Glomerular endothelial cell (primary cell): ENCODE data around the gene TBC1D1. TPM values are rescaled to one million over a fixed set of nuclear protein-coding genes. Genes with fewer than 3 reads are reported as not detected.

Experiments used
- DNase-seq: peaks from one replicate; pipeline ENCODE4 v3.0.0-alpha.2; 2011; ENCODE audit warnings: low read depth, low spot score; ENCODE audit errors: extremely low read depth
- total RNA-seq: library from RNA; depleted of rRNA; stranded (reverse); fragments of >200 nt; gene quantifications from 2 replicates; pipeline ENCODE4 v1.2.3, GENCODE V29; 2015

The TBC1D1 gene
- total RNA-seq, 1 donor from 2014 or later = 133 TPM

- no peak for DNase-seq
Observed at GRCh38 chr4:37889849-37890800, 759 bp upstream of the TBC1D1 start.

DNA sequence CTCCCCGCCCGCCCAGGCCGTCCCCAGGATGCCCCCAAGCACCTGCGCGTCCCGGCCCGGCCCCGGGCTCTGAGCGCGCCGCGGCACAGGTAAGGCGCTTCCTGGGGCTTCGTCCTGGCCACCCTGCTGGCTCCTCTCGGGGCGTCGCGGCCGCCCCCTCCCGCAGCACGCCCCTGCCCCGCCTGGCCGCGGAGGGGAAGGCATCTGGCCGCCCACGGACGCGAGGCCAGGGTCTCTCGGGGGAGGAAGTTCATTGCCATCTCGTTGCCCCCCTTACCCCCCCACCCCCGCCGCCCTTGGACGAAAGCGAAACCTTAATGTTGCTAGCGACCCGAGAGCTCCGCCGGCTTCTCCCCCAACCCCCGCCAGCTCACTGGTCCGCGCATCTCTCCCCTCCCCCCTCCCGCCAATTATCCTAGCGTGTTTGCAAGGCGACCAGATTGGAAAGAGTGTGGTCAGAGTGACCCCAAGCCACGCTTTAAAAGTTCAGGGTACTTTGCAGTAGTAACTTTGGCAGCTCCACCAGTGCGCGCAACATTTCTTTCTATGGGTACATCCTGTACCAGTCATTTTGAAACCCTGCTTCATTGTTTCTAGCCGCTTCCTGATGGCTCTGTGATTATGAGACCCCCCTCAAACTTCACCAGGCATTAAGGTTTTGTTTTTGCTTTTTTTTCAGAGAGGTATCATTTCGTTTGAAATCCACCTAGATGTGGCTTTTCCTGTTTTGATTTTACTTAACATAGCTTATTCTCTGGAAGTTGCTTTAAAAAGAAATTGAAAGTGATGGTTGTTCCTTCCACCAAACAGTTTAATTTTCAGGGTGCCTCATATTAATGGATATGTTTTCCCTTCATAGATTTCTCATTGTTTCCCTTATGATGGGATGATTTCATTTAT, 626 bp downstream of the TBC1D1 start:
- no peak for DNase-seq

DNA sequence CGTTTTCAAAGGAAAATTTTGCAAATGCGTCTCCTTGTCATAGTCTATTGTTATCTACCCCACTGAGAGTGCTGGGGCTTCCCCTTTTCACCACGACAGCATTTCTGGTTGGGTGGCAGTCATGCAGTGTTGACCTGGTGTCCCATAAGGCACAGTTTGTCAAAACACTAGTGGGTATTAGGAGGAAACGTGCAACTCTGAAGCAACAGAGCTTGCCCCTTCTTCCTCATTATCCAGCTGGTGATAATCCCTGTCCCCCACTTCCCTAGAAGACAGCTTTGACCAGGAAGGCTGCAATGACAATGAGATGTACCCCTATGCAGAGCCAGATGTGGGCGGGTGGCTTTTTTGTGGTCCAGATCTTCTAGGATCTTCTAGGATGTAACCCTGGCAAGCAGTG, 1.8 kb downstream of the TBC1D1 start:
- DNase-seq = no peak

DNA sequence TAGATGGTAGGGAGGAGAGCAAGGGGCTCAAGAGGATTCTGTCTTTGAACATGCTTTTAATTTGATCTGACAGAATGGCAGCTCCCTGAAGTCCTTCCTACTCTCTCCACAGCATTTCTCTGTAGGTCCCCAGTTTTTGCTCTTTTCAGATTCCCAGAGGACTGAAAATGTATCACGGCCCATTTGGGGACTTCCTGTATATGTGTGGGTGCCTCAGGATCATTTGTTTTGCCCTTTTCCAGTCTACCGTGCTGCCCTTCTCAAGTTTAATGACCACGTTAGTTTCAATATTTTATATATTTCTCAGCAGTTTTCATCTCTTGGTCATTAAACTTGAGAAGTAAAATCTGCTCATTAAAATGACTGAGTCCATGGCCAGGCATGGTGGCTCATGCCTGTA, 2.3 kb downstream of the TBC1D1 start:
- DNase-seq = no peak

DNA sequence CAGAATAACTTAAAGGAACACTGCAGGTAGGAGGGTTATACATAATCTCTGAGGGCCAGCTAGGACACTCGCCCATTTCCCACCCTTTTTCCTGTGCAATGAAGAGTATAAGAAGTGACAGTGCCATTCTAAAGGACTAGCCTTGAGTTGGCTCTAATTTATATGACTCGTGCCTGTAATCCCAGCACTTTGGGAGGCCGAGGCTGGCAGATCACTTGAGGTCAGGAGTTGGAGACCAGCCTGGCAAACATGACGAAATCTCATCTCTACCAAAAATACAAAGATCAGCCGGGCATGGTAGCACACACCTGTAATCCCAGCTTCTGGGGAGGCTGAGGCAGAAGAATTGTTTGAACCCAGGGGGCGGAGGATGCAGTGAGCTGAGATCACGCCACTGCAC, 4.4 kb downstream of the TBC1D1 start:
- no peak for DNase-seq

GRCh38 chr4:37896206-37896860, 5.4 kb downstream of the TBC1D1 start:
- no peak for DNase-seq

- no peak for DNase-seq
Observed at GRCh38 chr4:37902212-37902611, 11.3 kb downstream of the TBC1D1 start.

- DNase-seq = no peak
Observed at GRCh38 chr4:37902738-37903693, 12.1 kb downstream of the TBC1D1 start.

GRCh38 chr4:37903901-37904300, 13.0 kb downstream of the TBC1D1 start:
- no peak for DNase-seq

DNA sequence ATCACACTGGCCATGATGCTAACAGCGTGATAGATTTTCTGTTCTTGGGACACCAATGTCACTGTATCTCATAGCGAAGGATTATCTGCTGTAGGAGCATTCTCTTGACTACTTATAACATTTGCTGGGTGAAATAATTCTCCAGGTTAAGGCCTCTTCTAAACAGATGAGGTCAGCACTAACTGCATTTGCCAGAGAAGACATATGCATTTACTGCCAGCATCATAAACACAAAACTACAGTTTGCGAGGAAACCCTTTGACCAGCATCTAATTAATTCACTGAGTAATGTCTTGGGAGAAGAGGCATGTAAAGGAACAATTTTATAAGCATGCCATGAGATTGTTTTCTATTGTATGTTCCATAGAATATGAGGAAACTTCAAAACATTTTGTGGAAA, 13.9 kb downstream of the TBC1D1 start:
- DNase-seq = no peak

DNA sequence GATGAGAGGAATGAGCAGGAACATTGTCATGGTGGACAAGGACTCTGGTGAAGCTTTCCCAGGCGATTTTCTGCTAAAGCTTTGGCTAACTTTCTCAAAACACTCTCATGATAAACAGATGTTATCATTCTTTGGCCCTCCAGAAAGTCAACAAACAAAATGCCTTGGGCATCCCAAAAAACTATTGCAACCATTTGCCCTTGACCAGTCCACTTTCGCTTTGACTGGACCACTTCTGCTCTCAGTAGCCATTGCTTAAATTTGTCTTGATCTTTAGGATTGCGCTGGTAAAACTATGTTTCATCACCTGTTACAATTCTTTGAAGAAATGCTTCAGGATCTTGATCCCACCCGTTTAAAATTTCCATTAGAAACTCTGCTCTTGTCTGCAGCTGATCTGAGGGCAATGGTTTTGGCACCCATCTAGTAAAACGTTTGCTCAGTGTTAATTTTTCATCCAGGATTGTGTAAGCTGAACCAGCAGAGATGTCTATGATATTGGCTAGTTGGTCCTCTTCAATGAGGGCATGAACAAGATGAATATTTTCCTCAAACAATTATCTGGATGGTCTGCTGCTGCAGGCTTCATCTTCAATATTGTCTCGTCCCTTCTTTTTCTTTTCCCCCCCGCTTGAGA, 14.8 kb downstream of the TBC1D1 start:
- DNase-seq = no peak

DNA sequence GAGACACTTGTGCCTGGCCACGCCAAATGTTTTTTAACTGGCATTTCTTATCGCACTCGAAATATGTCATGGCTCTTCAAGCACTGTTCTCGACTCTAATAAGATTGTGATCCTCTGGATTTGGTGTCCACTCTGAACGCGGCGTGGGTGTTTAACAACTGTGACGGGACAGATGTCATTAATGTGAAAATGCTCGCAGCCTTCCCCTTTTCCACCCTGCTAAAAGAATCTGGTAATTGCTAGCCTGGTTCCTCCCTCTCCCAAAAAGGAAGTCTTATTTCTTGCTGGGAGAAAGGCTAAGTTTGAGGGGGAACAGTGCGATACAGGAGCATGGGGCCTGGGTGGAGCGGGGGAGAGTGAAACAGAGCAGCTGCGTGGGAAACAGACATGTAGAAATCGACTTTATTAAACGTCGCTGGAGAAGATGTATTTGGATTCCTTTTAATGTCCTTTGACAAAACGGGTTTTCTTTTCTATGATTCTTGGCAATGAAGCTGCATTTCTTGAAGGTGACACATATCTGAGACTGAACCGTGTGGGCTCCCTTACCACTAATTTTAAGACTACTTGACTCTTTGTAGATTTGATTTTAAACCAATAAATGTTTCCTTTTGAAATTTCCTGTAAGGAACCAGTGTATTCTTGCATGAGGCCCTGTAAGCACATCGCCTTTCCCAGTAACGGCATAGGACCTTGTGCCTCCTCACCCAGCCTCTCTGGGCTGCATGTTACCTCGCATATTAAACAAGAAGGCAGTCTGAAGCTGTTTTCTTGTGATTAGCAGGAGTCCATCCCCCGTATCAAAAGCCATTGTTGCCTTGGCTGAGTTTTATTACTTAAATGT, 17.8 kb downstream of the TBC1D1 start:
- DNase-seq = no peak

GRCh38 chr4:37909332-37910090, 18.6 kb downstream of the TBC1D1 start:
- DNase-seq = no peak

GRCh38 chr4:37910091-37910486, 19.2 kb downstream of the TBC1D1 start:
- no peak for DNase-seq

DNA sequence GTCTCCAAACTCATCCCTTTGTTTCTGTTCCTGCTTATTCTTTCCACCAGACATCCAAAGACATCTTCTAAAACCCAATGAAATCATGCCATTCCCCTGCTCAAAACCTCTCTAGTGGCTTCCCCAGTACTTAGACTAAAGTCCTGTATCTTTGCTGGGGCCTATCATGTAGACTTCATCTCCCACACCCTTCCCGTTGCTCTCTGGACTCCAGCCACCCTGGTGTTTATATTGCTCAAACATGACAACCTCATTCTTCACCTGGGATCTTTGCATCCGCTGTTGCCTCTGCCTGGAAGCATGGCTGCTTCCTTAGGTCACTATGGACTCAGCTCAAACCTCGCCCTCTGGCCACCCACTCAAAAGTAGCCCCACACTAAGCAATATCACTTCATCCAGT, 23.7 kb downstream of the TBC1D1 start:
- no peak for DNase-seq

- no peak for DNase-seq
Observed at GRCh38 chr4:37917388-37917787, 26.5 kb downstream of the TBC1D1 start.

GRCh38 chr4:37918653-37919052, 27.8 kb downstream of the TBC1D1 start:
- no peak for DNase-seq

- DNase-seq = no peak
Observed at GRCh38 chr4:37922328-37922727, 31.4 kb downstream of the TBC1D1 start.
